Posterior vena cava (tissue), 2 donors: Measurements from ENCODE around the gene LAGE3. TPM values are rescaled to one million over a fixed set of nuclear protein-coding genes. Genes with fewer than 3 reads are reported as not detected.

Source experiments
- DNase-seq: peaks from one replicate; pipeline ENCODE4 v3.0.0-alpha.2; 2020; ENCODE audit warnings: low spot score
- intact Hi-C, 2 donors: fragments of 100-400 bp; cut with DNase I; formaldehyde crosslinking; loops; one replicate each; pipeline versions ENCODE4 v1.14.1 to v1.14.2; 2022 to 2023
- microRNA-seq, 2 donors: library from miRNA; unstranded; fragments of <30 nt; microRNA quantifications; one replicate each; pipeline ENCODE4 v1.2.0, GENCODE V29; 2020 to 2021; ENCODE audit warnings: borderline microRNAs expressed in 2 of 2
- total RNA-seq, 2 donors: library from RNA; stranded (reverse); fragmentation: NEBNext Ultra II Directional; extraction: Animal tissue kit (Norgen Biotek cat#: 25700); gene quantifications; one replicate each; pipeline ENCODE4 v1.2.1, GENCODE V29; 2021
- donor health status: DM: yes; HTN: yes; CAD: no.
- donor health status: DM: yes; HTN: yes; CAD: no.

LAGE3 gene
- total RNA-seq, 2 donors from 2014 or later, result 10.2 to 15.0 TPM

DNA sequence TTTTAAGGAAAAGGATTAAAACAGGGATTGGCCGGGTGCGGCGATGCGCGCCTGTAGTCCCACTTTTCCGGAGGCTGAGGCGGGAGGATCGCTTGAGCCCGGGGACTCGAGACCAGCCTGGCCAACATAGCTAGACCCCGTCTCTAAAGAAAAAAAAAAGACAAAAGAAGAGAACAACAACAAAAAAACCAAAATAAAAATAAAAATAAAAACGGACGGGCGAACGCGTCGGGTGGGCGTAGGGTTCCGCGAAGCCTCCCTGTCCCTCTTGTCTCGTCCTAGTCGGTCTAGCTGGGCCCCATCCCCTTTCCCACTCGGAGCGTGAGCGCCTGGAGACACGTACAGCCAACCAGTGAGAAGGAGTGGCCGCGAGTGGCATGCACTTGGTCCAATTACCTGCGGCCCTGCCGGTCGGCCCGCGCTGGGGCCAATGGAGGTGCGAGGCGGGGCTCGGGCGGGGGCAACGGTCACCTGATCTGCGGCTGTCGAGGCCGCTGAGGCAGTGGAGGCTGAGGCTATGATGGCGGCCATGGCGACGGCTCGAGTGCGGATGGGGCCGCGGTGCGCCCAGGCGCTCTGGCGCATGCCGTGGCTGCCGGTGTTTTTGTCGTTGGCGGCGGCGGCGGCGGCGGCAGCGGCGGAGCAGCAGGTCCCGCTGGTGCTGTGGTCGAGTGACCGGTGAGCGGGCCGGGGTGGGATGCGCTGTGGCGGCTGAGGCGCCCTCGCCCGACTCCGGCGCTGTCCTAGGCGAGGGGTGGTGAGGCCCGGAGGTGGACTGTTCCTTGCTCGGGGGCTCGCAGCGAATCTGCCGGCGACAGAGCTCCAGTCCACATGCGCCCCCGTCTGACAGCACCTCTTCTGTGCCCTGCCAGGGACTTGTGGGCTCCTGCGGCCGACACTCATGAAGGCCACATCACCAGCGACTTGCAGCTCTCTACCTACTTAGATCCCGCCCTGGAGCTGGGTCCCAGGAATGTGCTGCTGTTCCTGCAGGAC, 50.6 kb downstream of the LAGE3 start, which contains the start of gene ATP6AP1:
TSS of gene ATP6AP1 (plus strand) at position 502 of the 996 bp plus-strand sequence. CDS start at position 518, 16 bp downstream.
- intact Hi-C loops, result no loop called here

More for the DNA sequence above, 50.6 kb downstream of the LAGE3 start, which contains the start of gene ATP6AP1:
- DNase-seq, result peak; percentile 97

Small RNAs within 50 kb of the gene (microRNA-seq; reads per million reads assigned to microRNA genes)
- 0 to 0.65 reads per million in 2 donors for gene MIR6858

Other genes starting within 250 kb of the LAGE3 start
- not detected for gene OPN1MW3, start 221.7 kb downstream of the LAGE3 start, total RNA-seq
- not detected for gene TEX28, start 184.2 kb downstream of the LAGE3 start, total RNA-seq
- under 1 TPM; 0.29 to 0.46 TPM for gene TKTL1, start 183.5 kb downstream of the LAGE3 start, total RNA-seq
- 1,000 to 10,000 TPM; 5,571 to 6,731 TPM for gene FLNA, start 104.6 kb downstream of the LAGE3 start, total RNA-seq
- 10 to 100 TPM; 61.8 to 67.2 TPM for gene EMD, start 100.0 kb downstream of the LAGE3 start, total RNA-seq
- gene RPL10, start 80.9 kb downstream of the LAGE3 start, total RNA-seq, result 1,000 to 10,000 TPM; 2,294 to 2,387 TPM
- 10 to 100 TPM; 15.9 to 20.0 TPM for gene DNASE1L1, start 70.0 kb downstream of the LAGE3 start, total RNA-seq
- gene TAFAZZIN, start 67.7 kb downstream of the LAGE3 start, total RNA-seq, result 10 to 100 TPM; 25.3 to 28.1 TPM
- 10 to 100 TPM; 43.8 to 59.9 TPM for gene ATP6AP1, start 50.6 kb downstream of the LAGE3 start, total RNA-seq
- gene GDI1, start 42.1 kb downstream of the LAGE3 start, total RNA-seq, result 100 to 1,000 TPM; 106 to 108 TPM
- 10 to 100 TPM; 52.7 to 63.3 TPM for gene FAM50A, start 35.1 kb downstream of the LAGE3 start, total RNA-seq
- 10 to 100 TPM; 23.7 to 31.1 TPM for gene PLXNA3, start 21.0 kb downstream of the LAGE3 start, total RNA-seq
- 10 to 100 TPM; 30.1 TPM for gene UBL4A, start 7.3 kb upstream of the LAGE3 start, total RNA-seq
- 10 to 100 TPM; 27.4 to 31.3 TPM for gene SLC10A3, start 11.3 kb upstream of the LAGE3 start, total RNA-seq
- gene FAM3A, start 37.0 kb upstream of the LAGE3 start, total RNA-seq, result 10 to 100 TPM; 26.1 to 28.6 TPM
- 10 to 100 TPM; 51.9 to 55.4 TPM for gene G6PD, start 67.6 kb upstream of the LAGE3 start, total RNA-seq
- 10 to 100 TPM; 24.2 to 25.6 TPM for gene IKBKG, start 68.3 kb upstream of the LAGE3 start, total RNA-seq
- not detected for gene CTAG1A, start 105.9 kb upstream of the LAGE3 start, total RNA-seq
- not detected for gene CTAG1B, start 140.0 kb upstream of the LAGE3 start, total RNA-seq
- 1 to 10 TPM in 1 of 2 donors, not detected in 1; 1.2 TPM for gene CTAG2, start 174.3 kb upstream of the LAGE3 start, total RNA-seq